ENCODE data around the gene SLC6A17. TPM values are rescaled to one million over a fixed set of nuclear protein-coding genes. Genes with fewer than 3 reads are reported as not detected.

Gene SLC6A17
- polyA plus RNA-seq, 3 donors: not detected

GRCh38 chr1:110227774-110228173, 77.5 kb downstream of the SLC6A17 start:
- no peaks in the 10 kb centered on the region for H3K9me3 ChIP-seq (replicated peaks in 1 of 2; ENCODE audit: control insufficient read depth in 1 of 2, insufficient read depth in 1 of 2, low read length in 2 of 2)
- TF ChIP-seq CTCF (IDR thresholded peaks at IDR 0.05): no peak
- H3K9ac ChIP-seq (ENCODE audit: insufficient read depth, low read length, poor library complexity, severe bottlenecking): no peak overlapping the region
- DNase-seq: no peak
- H3K4me1 ChIP-seq (ENCODE audit: control insufficient read depth in 1 of 2, insufficient read depth in 2 of 2, low read length in 2 of 2): peaks cover 7 to 10% of the 10 kb centered on the region in 2 donors
- no peaks in the 10 kb centered on the region for H3K36me3 ChIP-seq (replicated peaks in 1 of 2; ENCODE audit: control insufficient read depth in 1 of 2, insufficient read depth in 2 of 2, low read length in 2 of 2)
- peaks cover 10% of the 10 kb centered on the region for H3K4me1 Mint-ChIP-seq
- H3K27me3 Mint-ChIP-seq (ENCODE audit: low read depth in 3 of 3): peaks cover 3 to 4% (median 3%) of the 10 kb centered on the region in 3 donors
- no peak overlapping the region for H2AFZ ChIP-seq (ENCODE audit: insufficient read depth, low read depth, low read length, poor library complexity, severe bottlenecking)
- H3K36me3 Mint-ChIP-seq: peaks cover 5 to 9% of the 10 kb centered on the region in 2 donors
- H3K27me3 ChIP-seq (ENCODE audit: control insufficient read depth in 2 of 2, insufficient read depth in 2 of 2, low read length in 2 of 2): no peaks in the 10 kb centered on the region
- 98% methylated on average over 6 of the region's 12 CpGs for WGBS (ENCODE audit: insufficient coverage)
- intact Hi-C loops (cut with micrococcal nuclease): no loop called here
- no peak overlapping the region for H3K27ac ChIP-seq (ENCODE audit: low read depth in 1 of 2, low read length in 2 of 2)
- H3K79me2 ChIP-seq (ENCODE audit: insufficient read depth, low read length): no peaks in the 10 kb centered on the region
- no peaks in the 10 kb centered on the region for H4K20me1 ChIP-seq (ENCODE audit: insufficient read depth, low read length)
- no peaks in the 10 kb centered on the region for H3K9me3 Mint-ChIP-seq
- no peak overlapping the region for H3K4me3 ChIP-seq (replicated peaks in 1 of 3; ENCODE audit: low read depth in 2 of 3, low read length in 3 of 3)
- H3K4me3 Mint-ChIP-seq: no peak overlapping the region
- no peak overlapping the region for H3K4me2 ChIP-seq (replicated peaks; ENCODE audit: extremely low read depth, low read length, poor library complexity, severe bottlenecking)
- H3K27ac Mint-ChIP-seq: peak overlapping the region in 1 of 7 donors; percentile 61

GRCh38 chr1:110228381-110228780, 78.1 kb downstream of the SLC6A17 start:
- Mint-ChIP-seq H3K36me3 (peaks cover 4 to 8% of the 10 kb centered on the region in 2 donors), H3K9me3 (no peaks in the 10 kb centered on the region)

More at GRCh38 chr1:110228381-110228780, 78.1 kb downstream of the SLC6A17 start:
- Histone ChIP-seq H3K4me3 (replicated peaks in 1 of 3; ENCODE audit: low read depth in 2 of 3, low read length in 3 of 3) (no peak overlapping the region), H2AFZ (ENCODE audit: insufficient read depth, low read depth, low read length, poor library complexity, severe bottlenecking) (no peak overlapping the region), H3K4me1 (ENCODE audit: control insufficient read depth in 1 of 2, insufficient read depth in 2 of 2, low read length in 2 of 2) (peaks cover 7 to 10% of the 10 kb centered on the region in 2 donors), H3K9ac (ENCODE audit: insufficient read depth, low read length, poor library complexity, severe bottlenecking) (no peak overlapping the region), H3K79me2 (ENCODE audit: insufficient read depth, low read length) (no peaks in the 10 kb centered on the region), H3K27me3 (ENCODE audit: control insufficient read depth in 2 of 2, insufficient read depth in 2 of 2, low read length in 2 of 2) (no peaks in the 10 kb centered on the region), H3K36me3 (replicated peaks in 1 of 2; ENCODE audit: control insufficient read depth in 1 of 2, insufficient read depth in 2 of 2, low read length in 2 of 2) (no peaks in the 10 kb centered on the region), H4K20me1 (ENCODE audit: insufficient read depth, low read length) (no peaks in the 10 kb centered on the region), H3K9me3 (replicated peaks in 1 of 2; ENCODE audit: control insufficient read depth in 1 of 2, insufficient read depth in 1 of 2, low read length in 2 of 2) (no peaks in the 10 kb centered on the region), H3K27ac (ENCODE audit: low read depth in 1 of 2, low read length in 2 of 2) (no peak overlapping the region), H3K4me2 (replicated peaks; ENCODE audit: extremely low read depth, low read length, poor library complexity, severe bottlenecking) (no peak overlapping the region)
- TF ChIP-seq CTCF (IDR thresholded peaks at IDR 0.05): no peak
- 99% methylated on average over 6 of the region's 12 CpGs for WGBS (ENCODE audit: insufficient coverage)
- Mint-ChIP-seq H3K4me1 (peaks cover 10% of the 10 kb centered on the region), H3K27me3 (ENCODE audit: low read depth in 3 of 3) (peaks cover 3 to 4% (median 3%) of the 10 kb centered on the region in 3 donors), H3K4me3 (no peak overlapping the region), H3K27ac (no peak overlapping the region)
- intact Hi-C loops (cut with micrococcal nuclease): no loop called here
- DNase-seq: no peak
